HG02970 (cell line): Measurements from ENCODE around the gene STAB2.

Experiments used
- ATAC-seq: cut with Tn5 transposase; IDR thresholded peaks from one replicate; pipeline ENCODE4 v1.9.1; 2021; ENCODE audit warnings: mild to moderate bottlenecking, moderate library complexity, moderate number of reproducible peaks; ENCODE audit not compliant: unreplicated experiment, low FRiP score

STAB2 gene

GRCh38 chr12:103586791-103587370 is at the start of gene STAB2:
Gene STAB2, plus strand, starts transcription at chr12:103587273. Its CDS starts 204 bp downstream, at chr12:103587477.
- ATAC-seq, result no peak

- no peak for ATAC-seq
These were observed 48.7 kb upstream of the STAB2 start for GRCh38 chr12:103538397-103538796.

- ATAC-seq, result no peak
These were observed 46.8 kb upstream of the STAB2 start for GRCh38 chr12:103540319-103540718.

- no peak for ATAC-seq
These were observed 45.0 kb upstream of the STAB2 start for GRCh38 chr12:103542078-103542477.

GRCh38 chr12:103546959-103547358 is 40.1 kb upstream of the STAB2 start:
- no peak for ATAC-seq

GRCh38 chr12:103547376-103547775 is 39.7 kb upstream of the STAB2 start:
- ATAC-seq, result no peak

GRCh38 chr12:103547929-103548328 is 39.1 kb upstream of the STAB2 start:
- no peak for ATAC-seq

GRCh38 chr12:103548622-103549601 is 38.2 kb upstream of the STAB2 start:
- ATAC-seq, result no peak

GRCh38 chr12:103556890-103557627 is 30.0 kb upstream of the STAB2 start:
- no peak for ATAC-seq

GRCh38 chr12:103557628-103558010 is 29.5 kb upstream of the STAB2 start:
- ATAC-seq, result no peak

- no peak for ATAC-seq
These were observed 28.2 kb upstream of the STAB2 start for GRCh38 chr12:103558879-103559278.

- no peak for ATAC-seq
These were observed 26.4 kb upstream of the STAB2 start for GRCh38 chr12:103560604-103561101.

GRCh38 chr12:103561174-103561573 is 25.9 kb upstream of the STAB2 start:
- no peak for ATAC-seq

- ATAC-seq, result no peak
These were observed 20.7 kb upstream of the STAB2 start for GRCh38 chr12:103566398-103566797.

GRCh38 chr12:103569278-103569677 is 17.8 kb upstream of the STAB2 start:
- ATAC-seq, result no peak

- ATAC-seq, result no peak
These were observed 15.8 kb upstream of the STAB2 start for GRCh38 chr12:103571286-103571685.

GRCh38 chr12:103572312-103573045 is 14.6 kb upstream of the STAB2 start:
- ATAC-seq, result no peak

GRCh38 chr12:103573185-103573584 is 13.9 kb upstream of the STAB2 start:
- ATAC-seq, result no peak

GRCh38 chr12:103578926-103579325 is 8.1 kb upstream of the STAB2 start:
- no peak for ATAC-seq

- no peak for ATAC-seq
These were observed 7.0 kb upstream of the STAB2 start for GRCh38 chr12:103580026-103580425.
